A549 treated with ZK216348 at 1 μM for 4 hours (cell line): Measurements from ENCODE around the gene IQGAP3. TPM values are rescaled to one million over a fixed set of nuclear protein-coding genes. Genes with fewer than 3 reads are reported as not detected.

Source experiments
- total RNA-seq: library from RNA; stranded (reverse); fragments of 200-300 nt; extraction: Qiagen RNA extraction; gene quantifications from 5 replicates; pipeline ENCODE4 v1.2.3, GENCODE V29; 2022; ENCODE audit warnings: low read depth

IQGAP3 gene, protein sequence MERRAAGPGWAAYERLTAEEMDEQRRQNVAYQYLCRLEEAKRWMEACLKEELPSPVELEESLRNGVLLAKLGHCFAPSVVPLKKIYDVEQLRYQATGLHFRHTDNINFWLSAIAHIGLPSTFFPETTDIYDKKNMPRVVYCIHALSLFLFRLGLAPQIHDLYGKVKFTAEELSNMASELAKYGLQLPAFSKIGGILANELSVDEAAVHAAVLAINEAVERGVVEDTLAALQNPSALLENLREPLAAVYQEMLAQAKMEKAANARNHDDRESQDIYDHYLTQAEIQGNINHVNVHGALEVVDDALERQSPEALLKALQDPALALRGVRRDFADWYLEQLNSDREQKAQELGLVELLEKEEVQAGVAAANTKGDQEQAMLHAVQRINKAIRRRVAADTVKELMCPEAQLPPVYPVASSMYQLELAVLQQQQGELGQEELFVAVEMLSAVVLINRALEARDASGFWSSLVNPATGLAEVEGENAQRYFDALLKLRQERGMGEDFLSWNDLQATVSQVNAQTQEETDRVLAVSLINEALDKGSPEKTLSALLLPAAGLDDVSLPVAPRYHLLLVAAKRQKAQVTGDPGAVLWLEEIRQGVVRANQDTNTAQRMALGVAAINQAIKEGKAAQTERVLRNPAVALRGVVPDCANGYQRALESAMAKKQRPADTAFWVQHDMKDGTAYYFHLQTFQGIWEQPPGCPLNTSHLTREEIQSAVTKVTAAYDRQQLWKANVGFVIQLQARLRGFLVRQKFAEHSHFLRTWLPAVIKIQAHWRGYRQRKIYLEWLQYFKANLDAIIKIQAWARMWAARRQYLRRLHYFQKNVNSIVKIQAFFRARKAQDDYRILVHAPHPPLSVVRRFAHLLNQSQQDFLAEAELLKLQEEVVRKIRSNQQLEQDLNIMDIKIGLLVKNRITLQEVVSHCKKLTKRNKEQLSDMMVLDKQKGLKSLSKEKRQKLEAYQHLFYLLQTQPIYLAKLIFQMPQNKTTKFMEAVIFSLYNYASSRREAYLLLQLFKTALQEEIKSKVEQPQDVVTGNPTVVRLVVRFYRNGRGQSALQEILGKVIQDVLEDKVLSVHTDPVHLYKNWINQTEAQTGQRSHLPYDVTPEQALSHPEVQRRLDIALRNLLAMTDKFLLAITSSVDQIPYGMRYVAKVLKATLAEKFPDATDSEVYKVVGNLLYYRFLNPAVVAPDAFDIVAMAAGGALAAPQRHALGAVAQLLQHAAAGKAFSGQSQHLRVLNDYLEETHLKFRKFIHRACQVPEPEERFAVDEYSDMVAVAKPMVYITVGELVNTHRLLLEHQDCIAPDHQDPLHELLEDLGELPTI (N-terminal part only)
- total RNA-seq, result 12.3 to 21.4 TPM (median 19.1 TPM) in 5 replicates

GRCh38 chr1:156571919-156572662, at the start of gene IQGAP3:
TSS of gene IQGAP3 (minus strand) at chr1:156572565. CDS start at chr1:156572529, 36 bp downstream.

DNA sequence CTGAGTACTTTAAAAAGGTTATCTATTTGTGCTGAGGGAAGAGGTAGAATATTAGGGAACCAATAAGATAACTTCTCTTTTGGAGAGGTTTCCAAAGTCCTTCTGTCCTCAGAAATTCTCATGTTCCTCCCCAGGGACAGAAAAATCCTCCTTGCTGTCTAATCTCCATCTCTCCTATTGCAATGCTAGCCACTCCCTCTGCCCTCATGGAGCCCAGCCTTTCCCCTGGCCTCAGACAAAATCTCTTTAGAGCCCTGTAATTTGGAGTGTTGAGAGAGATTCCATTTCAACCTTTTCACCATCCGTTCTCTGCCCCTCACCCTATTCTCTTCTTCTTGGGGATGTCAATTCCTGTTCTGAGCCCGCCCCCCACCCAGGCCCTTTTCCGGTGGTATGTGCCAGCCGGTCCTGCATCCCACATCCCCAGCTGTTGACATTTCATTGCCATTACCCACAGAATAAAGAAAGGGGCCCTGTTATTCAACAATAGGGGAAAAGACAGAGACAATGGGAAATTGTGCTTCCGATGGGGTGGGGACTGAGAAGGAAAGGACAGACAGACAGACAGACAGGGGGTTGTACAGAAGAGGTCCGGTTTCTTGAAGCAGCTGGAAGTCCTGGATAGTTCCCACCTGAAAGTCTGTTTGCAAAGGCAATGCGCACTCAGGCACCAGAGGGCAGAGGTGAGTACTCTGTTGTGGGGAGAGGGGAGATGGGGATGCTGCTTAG, 46.7 kb upstream of the IQGAP3 start, which contains the start of gene HAPLN2:
Gene HAPLN2, plus strand, starts transcription at position 563 of the 729 bp plus-strand sequence. CDS start 4,076 bp downstream, outside the sequence.

DNA sequence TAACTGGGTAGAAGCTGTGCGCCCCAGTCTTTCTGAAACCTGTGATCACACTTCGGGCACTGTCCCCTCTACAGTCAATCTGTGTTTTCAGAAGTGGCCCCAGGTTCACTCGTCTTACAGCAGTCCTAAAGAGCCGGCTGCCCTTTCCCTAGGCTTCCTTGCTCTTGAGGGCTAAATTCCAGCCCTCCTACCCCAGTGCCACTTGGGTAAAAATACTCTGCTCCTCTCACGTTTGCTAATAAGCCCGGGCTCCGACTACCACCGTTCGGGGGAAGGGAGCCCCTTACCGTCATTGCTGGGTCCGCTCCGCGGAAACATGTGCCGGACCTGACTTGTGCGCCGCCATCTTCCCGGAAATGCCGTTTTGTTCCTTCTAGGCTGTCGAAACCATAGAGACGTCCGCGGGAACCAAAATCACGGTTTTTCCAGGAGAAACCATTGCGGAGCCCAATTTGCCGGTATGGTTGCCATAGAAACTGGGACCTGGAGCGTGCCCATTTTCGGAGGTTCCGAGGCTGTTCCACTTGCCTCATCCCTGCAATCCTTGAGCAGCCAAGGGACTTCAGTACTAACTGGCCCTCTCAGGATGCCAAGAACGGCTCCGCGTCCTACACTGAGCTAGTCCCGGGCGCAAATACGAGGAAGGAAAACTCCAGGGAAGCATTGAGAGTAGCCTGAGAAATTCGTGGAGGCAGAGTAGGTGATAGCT, 28.9 kb upstream of the IQGAP3 start, which contains the start of gene GPATCH4:
Gene GPATCH4, minus strand, starts transcription at position 358 of the 709 bp plus-strand sequence.

DNA sequence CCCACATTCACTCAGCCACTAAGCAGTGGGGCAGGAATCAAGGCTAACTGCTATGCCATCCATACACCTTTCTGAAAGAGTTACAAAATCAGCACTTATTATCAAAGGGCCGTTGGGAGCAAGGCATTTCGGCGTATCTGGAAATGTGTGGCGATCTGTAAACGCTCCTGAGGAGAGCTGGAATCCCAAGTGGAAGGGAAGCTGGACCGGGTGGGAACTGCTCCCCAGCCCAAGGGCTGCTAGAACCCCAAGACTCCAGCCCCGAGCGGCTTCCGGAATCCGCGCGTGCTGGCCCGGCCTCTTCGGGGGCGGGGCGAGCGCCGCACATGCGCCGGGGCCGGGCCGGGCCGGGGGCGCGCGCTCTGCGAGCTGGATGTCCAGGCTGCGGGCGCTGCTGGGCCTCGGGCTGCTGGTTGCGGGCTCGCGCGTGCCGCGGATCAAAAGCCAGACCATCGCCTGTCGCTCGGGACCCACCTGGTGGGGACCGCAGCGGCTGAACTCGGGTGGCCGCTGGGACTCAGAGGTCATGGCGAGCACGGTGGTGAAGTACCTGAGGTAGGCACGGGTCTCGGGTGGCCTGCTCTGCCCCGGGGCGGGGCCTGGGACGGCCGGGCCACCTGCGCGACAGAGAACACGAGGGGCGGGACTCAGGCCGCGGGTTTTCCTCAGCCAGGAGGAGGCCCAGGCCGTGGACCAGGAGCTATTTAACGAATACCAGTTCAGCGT, 19.2 kb upstream of the IQGAP3 start, which contains the start of gene NAXE:
Gene NAXE, plus strand, starts transcription at position 345 of the 726 bp plus-strand sequence. Its CDS starts 29 bp downstream, at position 374.

GRCh38 chr1:156579472-156579871, 7.1 kb upstream of the IQGAP3 start, which contains the start of gene TTC24:
TSS of gene TTC24 (plus strand) at chr1:156579723. CDS start at chr1:156581365, 1,642 bp downstream.

GRCh38 chr1:156500543-156500792, 71.9 kb downstream of the IQGAP3 start, which contains the start of gene MEF2D:
TSS of gene MEF2D (minus strand) at chr1:156500775. CDS start at chr1:156483292, 17,483 bp downstream.

Other genes starting within 250 kb of the IQGAP3 start
- gene CCT3, start 234.3 kb downstream of the IQGAP3 start, total RNA-seq, result 379 to 436 TPM (median 410 TPM) in 5 replicates
- gene TSACC, start 234.0 kb downstream of the IQGAP3 start, total RNA-seq, result 1.7 to 3.2 TPM (median 2.2 TPM) in 5 replicates
- gene RHBG, start 203.4 kb downstream of the IQGAP3 start, total RNA-seq, result not detected in 5 replicates
- gene MEF2D, start 71.8 kb downstream of the IQGAP3 start, total RNA-seq, result 17.8 to 36.2 TPM (median 30.9 TPM) in 5 replicates
- not detected in 5 replicates for gene TTC24, start 7.2 kb upstream of the IQGAP3 start, total RNA-seq
- gene NAXE, start 19.2 kb upstream of the IQGAP3 start, total RNA-seq, result 118 to 175 TPM (median 164 TPM) in 5 replicates
- gene GPATCH4, start 28.9 kb upstream of the IQGAP3 start, total RNA-seq, result 61.7 to 81.2 TPM (median 71.7 TPM) in 5 replicates
- gene HAPLN2, start 46.9 kb upstream of the IQGAP3 start, total RNA-seq, result 0.11 to 0.43 TPM (median 0.20 TPM) in 3 of 5 replicates, not detected in the others
- not detected in 5 replicates for gene BCAN, start 69.6 kb upstream of the IQGAP3 start, total RNA-seq
- 1.2 to 1.3 TPM (median 1.3 TPM) in 5 replicates for gene NES, start 104.8 kb upstream of the IQGAP3 start, total RNA-seq
- 6.6 to 13.0 TPM (median 9.6 TPM) in 5 replicates for gene CRABP2, start 133.0 kb upstream of the IQGAP3 start, total RNA-seq
- 21.6 to 28.4 TPM (median 25.2 TPM) in 5 replicates for gene METTL25B, start 155.9 kb upstream of the IQGAP3 start, total RNA-seq
- 40.7 to 50.5 TPM (median 44.5 TPM) in 5 replicates for gene ISG20L2, start 156.2 kb upstream of the IQGAP3 start, total RNA-seq
- 183 to 215 TPM (median 187 TPM) in 5 replicates for gene MRPL24, start 168.5 kb upstream of the IQGAP3 start, total RNA-seq
- 443 to 477 TPM (median 448 TPM) in 5 replicates for gene HDGF, start 179.1 kb upstream of the IQGAP3 start, total RNA-seq
- gene PRCC, start 195.0 kb upstream of the IQGAP3 start, total RNA-seq, result 63.9 to 85.1 TPM (median 73.8 TPM) in 5 replicates
- 3.0 to 5.3 TPM (median 4.0 TPM) in 5 replicates for gene SH2D2A, start 244.3 kb upstream of the IQGAP3 start, total RNA-seq